Measurements from ENCODE around the gene NAA80. TPM values are rescaled to one million over a fixed set of nuclear protein-coding genes. Genes with fewer than 3 reads are reported as not detected.

Gene NAA80
- 1.7 and 1.8 TPM in 2 replicates for total RNA-seq

GRCh38 chr3:50298836-50299637, at the start of gene NAA80, which contains the start of gene HYAL3:
NAA80 (minus strand) TSS chr3:50299405; CDS start chr3:50297463, 1,942 bp downstream.
HYAL3 (minus strand) TSS chr3:50299405; CDS start chr3:50295602, 3,803 bp downstream.

GRCh38 chr3:50345586-50346234, 46.5 kb upstream of the NAA80 start, which contains the start of gene ZMYND10:
ZMYND10 (minus strand) TSS chr3:50345732; CDS start chr3:50345579, 153 bp downstream.

GRCh38 chr3:50340448-50341329, 41.5 kb upstream of the NAA80 start, which contains the start of gene RASSF1:
RASSF1 (minus strand) TSS chr3:50340836; CDS start chr3:50340805, 31 bp downstream.

GRCh38 chr3:50327943-50328691, 28.9 kb upstream of the NAA80 start, which contains the start of gene TUSC2:
TUSC2 (minus strand) TSS chr3:50328223; CDS start chr3:50328099, 124 bp downstream.

GRCh38 chr3:50322386-50323091, 23.3 kb upstream of the NAA80 start, which contains the start of gene HYAL2:
HYAL2 (minus strand) TSS chr3:50322745; CDS start chr3:50320489, 2,256 bp downstream.

GRCh38 chr3:50303013-50303815, 4.0 kb upstream of the NAA80 start, which contains the start of gene HYAL1:
HYAL1 (minus strand) TSS chr3:50303574; CDS start chr3:50302956, 618 bp downstream.

GRCh38 chr3:50292159-50293078, 6.8 kb downstream of the NAA80 start, which contains the start of gene IFRD2:
IFRD2 (minus strand) TSS chr3:50292429; CDS start chr3:50292274, 155 bp downstream.

GRCh38 chr3:50278880-50279224, 20.4 kb downstream of the NAA80 start, which contains the start of gene LSMEM2:
LSMEM2 (plus strand) TSS chr3:50279087; CDS start chr3:50279114, 27 bp downstream.

GRCh38 chr3:50268703-50269451, 30.3 kb downstream of the NAA80 start, which contains the start of gene SEMA3B:
SEMA3B (plus strand) TSS chr3:50269147; CDS start chr3:50269241, 94 bp downstream.

Other genes starting within 250 kb of the NAA80 start
- 99.2 and 108 TPM in 2 replicates for gene RBM5, start 210.5 kb downstream of the NAA80 start, total RNA-seq
- gene SEMA3F, start 144.1 kb downstream of the NAA80 start, total RNA-seq: 0.14 and 0.92 TPM in 2 replicates
- not detected in 2 replicates for gene GNAT1, start 107.8 kb downstream of the NAA80 start, total RNA-seq
- not detected in 2 replicates for gene SLC38A3, start 94.1 kb downstream of the NAA80 start, total RNA-seq
- 188 and 209 TPM in 2 replicates for gene GNAI2, start 63.2 kb downstream of the NAA80 start, total RNA-seq
- gene SEMA3B, start 30.3 kb downstream of the NAA80 start, total RNA-seq: 16.5 and 31.8 TPM in 2 replicates
- gene LSMEM2, start 20.3 kb downstream of the NAA80 start, total RNA-seq: not detected in 2 replicates
- gene IFRD2, start 7.0 kb downstream of the NAA80 start, total RNA-seq: 36.8 and 46.9 TPM in 2 replicates
- gene HYAL3, start within 50 bp of the NAA80 start, total RNA-seq: 2.6 and 3.7 TPM in 2 replicates
- 1.6 and 2.5 TPM in 2 replicates for gene HYAL1, start 4.2 kb upstream of the NAA80 start, total RNA-seq
- 49.8 and 80.7 TPM in 2 replicates for gene HYAL2, start 23.3 kb upstream of the NAA80 start, total RNA-seq
- gene TUSC2, start 28.8 kb upstream of the NAA80 start, total RNA-seq: 10.7 and 16.5 TPM in 2 replicates
- gene RASSF1, start 41.4 kb upstream of the NAA80 start, total RNA-seq: 20.2 and 25.1 TPM in 2 replicates
- gene ZMYND10, start 46.3 kb upstream of the NAA80 start, total RNA-seq: 0.28 and 1.1 TPM in 2 replicates
- gene NPRL2, start 51.4 kb upstream of the NAA80 start, total RNA-seq: 21.5 and 24.8 TPM in 2 replicates
- 29.0 and 34.6 TPM in 2 replicates for gene CYB561D2, start 51.5 kb upstream of the NAA80 start, total RNA-seq
- gene TMEM115, start 60.1 kb upstream of the NAA80 start, total RNA-seq: 27.6 and 42.5 TPM in 2 replicates
- 0.09 TPM in 1 of 2 replicates, not detected in the other for gene CACNA2D2, start 204.2 kb upstream of the NAA80 start, total RNA-seq

All from smooth muscle cell of bladder (primary cell).